Testis (tissue), 5 donors: Measurements from ENCODE around the gene TAT. TPM values are rescaled to one million over a fixed set of nuclear protein-coding genes. Genes with fewer than 3 reads are reported as not detected.

Experiments used
- DNase-seq: peaks from one replicate; pipeline ENCODE4 v3.0.0-alpha.2; 2019
- H3K27ac ChIP-seq, 2 donors: fragments of 200-600 bp; sonication (generic); one replicate each; pipeline ENCODE4 v1.5.1; 2019
- H3K27me3 ChIP-seq: fragments of 200-600 bp; sonication (generic); one replicate; pipeline ENCODE4 v1.5.1; 2019
- H3K36me3 ChIP-seq: fragments of 200-600 bp; sonication (generic); one replicate; pipeline ENCODE4 v1.5.1; 2017; ENCODE audit warnings: low read depth; ENCODE audit errors: missing control alignments
- H3K4me1 ChIP-seq: fragments of 200-600 bp; sonication (generic); one replicate; pipeline ENCODE4 v1.5.1; 2019
- H3K4me3 ChIP-seq, 2 donors: fragments of 200-600 bp; sonication (generic); one replicate each; pipeline ENCODE4 v1.5.1; 2017 to 2019
- H3K9me3 ChIP-seq: fragments of 200-600 bp; sonication (generic); one replicate; pipeline ENCODE4 v1.5.1; 2017
- POLR2A ChIP-seq: fragments of 450-650 bp; IDR thresholded peaks from one replicate; pipeline ENCODE4 v1.6.1; 2017; ENCODE audit warnings: antibody characterized with exemption, mild to moderate bottlenecking, moderate library complexity
- WGBS, 2 donors: methylation state at CpG; one replicate each; pipeline ENCODE4 v1.1.5; 2018; 5-methylcytosine and 5-hydroxymethylcytosine counted together
- intact Hi-C: fragments of 100-400 bp; cut with DNase I; formaldehyde crosslinking; loops from one replicate; pipeline ENCODE4 v1.15.1; 2023; ENCODE audit warnings: low total_unique reads
- long read RNA-seq, 2 donors: transcript quantifications; one replicate each; lab custom pipeline, GENCODE V29; 2026
- polyA plus RNA-seq: library from polyadenylated mRNA; stranded (reverse); fragments of 350-450 nt; fragmentation: Illumina TruSeq; extraction: RNeasy Lipid Tissue Mini Kit (QIAGEN cat#74804); gene quantifications from one replicate; pipeline ENCODE4 v1.2.3, GENCODE V29; 2014; ENCODE audit warnings: low read depth, low replicate concordance; ENCODE audit not compliant: insufficient read depth
- total RNA-seq, 2 donors: library from RNA; depleted of rRNA; stranded (reverse); fragments of >200 nt; gene quantifications; one replicate each; pipeline ENCODE4 v1.2.3, GENCODE V29; 2016
- TF ChIP-seq, protein P1 (sequence below), 3 experiments: fragments of 450-650 bp in 2 of 3; fragments of 200-600 bp in 1 of 3; sonication (generic) in 1 of 3; IDR thresholded peaks; one replicate each; pipeline ENCODE4 v1.5.1; 2016 to 2019; ENCODE audit warnings: antibody characterized with exemption in 3 of 3, mild to moderate bottlenecking in 2 of 3, moderate library complexity in 1 of 3

The TAT gene
- total RNA-seq = 1 to 10 TPM; 1.5 to 2.9 TPM
- 1.6 TPM for polyA plus RNA-seq
- long read RNA-seq, donor 1 = 0 reads
- long read RNA-seq, donor 2 = 0 reads

DNA sequence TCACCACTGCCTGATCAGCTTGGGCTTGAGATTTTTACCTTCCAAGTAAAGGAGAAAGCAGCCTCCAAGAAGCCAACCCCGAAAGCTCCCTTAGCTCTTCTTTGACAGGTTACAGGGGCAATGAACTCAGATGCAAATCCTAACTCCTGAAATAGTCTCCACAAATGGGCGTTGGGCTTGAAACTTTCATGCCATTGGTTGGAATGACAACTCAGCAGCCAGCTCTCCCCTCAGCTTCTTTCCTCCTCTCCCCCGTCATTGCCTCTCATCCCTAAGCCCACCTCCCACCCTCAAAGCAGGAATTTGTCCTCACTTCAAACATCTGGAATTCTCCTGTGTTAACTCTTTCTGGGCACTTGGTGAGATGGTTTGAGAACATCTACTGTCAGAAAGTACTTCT is at the start of gene TAT:
TSS of gene TAT (minus strand) at position 122 of the 400 bp plus-strand sequence. CDS start 677 bp downstream, outside the sequence.
- no peak for DNase-seq
- TF ChIP-seq POLR2A = no peak
- TF ChIP-seq, protein P1, sequence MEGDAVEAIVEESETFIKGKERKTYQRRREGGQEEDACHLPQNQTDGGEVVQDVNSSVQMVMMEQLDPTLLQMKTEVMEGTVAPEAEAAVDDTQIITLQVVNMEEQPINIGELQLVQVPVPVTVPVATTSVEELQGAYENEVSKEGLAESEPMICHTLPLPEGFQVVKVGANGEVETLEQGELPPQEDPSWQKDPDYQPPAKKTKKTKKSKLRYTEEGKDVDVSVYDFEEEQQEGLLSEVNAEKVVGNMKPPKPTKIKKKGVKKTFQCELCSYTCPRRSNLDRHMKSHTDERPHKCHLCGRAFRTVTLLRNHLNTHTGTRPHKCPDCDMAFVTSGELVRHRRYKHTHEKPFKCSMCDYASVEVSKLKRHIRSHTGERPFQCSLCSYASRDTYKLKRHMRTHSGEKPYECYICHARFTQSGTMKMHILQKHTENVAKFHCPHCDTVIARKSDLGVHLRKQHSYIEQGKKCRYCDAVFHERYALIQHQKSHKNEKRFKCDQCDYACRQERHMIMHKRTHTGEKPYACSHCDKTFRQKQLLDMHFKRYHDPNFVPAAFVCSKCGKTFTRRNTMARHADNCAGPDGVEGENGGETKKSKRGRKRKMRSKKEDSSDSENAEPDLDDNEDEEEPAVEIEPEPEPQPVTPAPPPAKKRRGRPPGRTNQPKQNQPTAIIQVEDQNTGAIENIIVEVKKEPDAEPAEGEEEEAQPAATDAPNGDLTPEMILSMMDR (IDR thresholded peaks at IDR 0.05) = no peak
- Histone ChIP-seq H3K4me3 (no peak within 1 kb of the TSS), H3K27me3 (no peaks in the 10 kb centered on the region), H3K4me1 (no peaks in the 10 kb centered on the region), H3K27ac (no peak within 1 kb of the TSS), H3K9me3 (no peaks in the 10 kb centered on the region), H3K36me3 (no peaks in the 10 kb centered on the region)
- intact Hi-C loops = no loop called here
- 40 to 58% methylated on average over 3 of the region's 3 CpGs for WGBS, 2 donors

DNA sequence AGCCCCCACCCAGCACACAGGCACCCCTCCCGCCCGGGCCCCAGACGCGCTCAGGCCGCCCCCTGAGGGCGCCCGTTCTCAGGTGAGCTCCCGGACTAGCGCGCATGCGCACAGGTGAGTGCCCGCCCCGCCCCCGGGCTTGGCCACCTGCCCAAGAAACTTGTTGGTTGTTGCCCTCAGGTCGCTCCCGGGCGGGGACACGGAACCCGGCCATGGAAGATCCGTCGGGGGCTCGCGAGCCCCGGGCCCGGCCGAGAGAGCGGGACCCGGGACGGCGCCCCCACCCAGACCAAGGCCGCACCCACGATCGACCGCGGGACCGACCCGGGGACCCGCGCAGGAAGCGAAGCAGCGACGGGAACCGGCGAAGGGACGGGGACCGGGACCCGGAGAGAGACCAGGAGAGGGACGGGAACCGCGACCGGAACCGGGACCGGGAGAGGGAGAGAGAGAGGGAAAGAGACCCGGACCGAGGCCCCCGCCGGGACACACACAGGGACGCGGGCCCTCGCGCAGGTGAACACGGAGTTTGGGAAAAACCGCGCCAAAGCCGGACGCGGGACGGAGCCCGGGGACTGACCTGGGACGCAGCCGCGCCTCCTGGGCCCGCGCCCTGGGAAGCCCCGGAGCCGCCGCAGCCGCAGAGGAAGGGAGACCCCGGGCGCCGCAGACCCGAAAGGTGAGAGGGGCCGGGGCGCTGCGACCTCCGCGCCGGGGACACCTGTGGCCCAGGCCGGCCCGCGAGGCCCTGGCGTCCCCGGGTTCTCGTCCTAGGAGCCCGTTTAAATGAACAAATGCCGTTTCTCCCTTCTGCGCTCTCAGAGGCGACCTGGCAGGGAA is 49.3 kb upstream of the TAT start, which contains the start of gene MARVELD3:
TSS of gene MARVELD3 (plus strand) at position 167 of the 840 bp plus-strand sequence. CDS start at position 213, 46 bp downstream.
- WGBS, 2 donors = 1% methylated on average over 35 to 71 of the region's 98 CpGs
- peak; percentile 43 for DNase-seq
- no peaks in the 10 kb centered on the region for H3K27me3 ChIP-seq
- H3K4me3 ChIP-seq = peak within 1 kb of the TSS; percentile 54 to 56
- intact Hi-C loops = no loop called here
- no peaks in the 10 kb centered on the region for H3K36me3 ChIP-seq
- peaks cover 9% of the 10 kb centered on the region for H3K4me1 ChIP-seq
- TF ChIP-seq, protein P1 (IDR thresholded peaks at IDR 0.05) = no peak
- TF ChIP-seq POLR2A = no peak
- H3K9me3 ChIP-seq = no peaks in the 10 kb centered on the region
- no peak within 1 kb of the TSS for H3K27ac ChIP-seq

DNA sequence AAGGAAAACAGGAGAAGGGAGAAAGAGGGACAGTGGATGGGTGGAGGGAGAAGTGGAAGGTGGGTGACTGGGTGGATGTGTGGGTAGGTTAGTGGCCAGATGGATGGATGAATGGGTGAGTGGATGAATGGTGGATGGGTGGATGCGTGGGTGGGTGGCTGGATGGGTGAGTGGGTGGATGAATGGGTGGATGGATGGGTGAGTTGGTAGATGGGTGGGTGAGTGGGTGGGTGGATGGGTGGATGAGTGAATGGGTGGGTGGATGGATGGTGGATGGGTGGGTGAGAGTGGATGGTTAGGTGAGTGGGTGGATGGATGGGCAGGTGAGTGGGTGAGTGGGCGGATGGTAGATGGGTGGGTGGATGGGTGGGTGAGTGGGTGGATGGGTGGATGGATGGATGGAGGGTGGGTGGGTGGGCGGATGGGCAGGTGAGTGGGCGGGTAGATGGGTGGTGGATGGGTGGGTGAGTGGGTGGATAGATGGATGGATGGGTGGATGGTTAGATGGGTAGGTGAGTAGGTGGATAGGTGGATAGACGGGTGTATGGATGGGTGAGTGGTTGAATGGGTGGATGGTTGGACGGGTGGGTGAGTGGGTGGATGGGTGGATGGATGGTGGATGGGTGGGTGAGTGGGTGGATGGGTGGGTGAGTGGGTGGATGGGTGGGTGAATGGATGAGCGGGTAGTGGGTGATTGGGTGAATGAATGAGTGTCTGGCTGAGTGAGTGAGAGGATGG is 48.4 kb upstream of the TAT start:
- no peaks in the 10 kb centered on the region for H3K36me3 ChIP-seq
- intact Hi-C loops = no loop called here
- H3K9me3 ChIP-seq = no peaks in the 10 kb centered on the region
- peaks cover 9% of the 10 kb centered on the region for H3K4me1 ChIP-seq
- TF ChIP-seq, protein P1 (IDR thresholded peaks at IDR 0.05) = no peak
- no peak for TF ChIP-seq POLR2A
- DNase-seq = no peak
- H3K4me3 ChIP-seq = peak overlapping the region in 1 of 2 donors; percentile 56
- no peaks in the 10 kb centered on the region for H3K27me3 ChIP-seq
- WGBS, 2 donors = 76 to 82% methylated on average over 7 of the region's 7 CpGs
- no peak overlapping the region for H3K27ac ChIP-seq

DNA sequence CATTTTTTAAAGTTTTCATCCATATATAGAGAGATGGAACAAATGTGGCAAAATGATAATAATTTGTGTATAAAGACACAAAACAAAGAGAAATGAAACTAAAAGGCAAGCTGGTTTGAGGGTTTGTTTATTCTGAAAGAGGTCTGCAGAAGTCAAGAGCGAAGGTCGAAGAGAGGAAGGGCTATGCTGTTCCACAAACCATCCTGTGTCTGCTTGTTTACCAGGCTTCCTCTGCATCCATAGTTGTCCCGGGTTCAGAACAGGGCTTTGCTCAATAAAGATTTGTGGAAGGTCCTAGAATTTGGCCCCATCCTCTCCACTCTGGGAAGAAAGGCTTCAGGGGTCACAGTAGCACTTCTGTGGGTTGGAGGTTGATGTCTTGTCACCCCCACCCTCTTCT is 46.7 kb upstream of the TAT start:
- no peak overlapping the region for H3K4me3 ChIP-seq
- H3K4me1 ChIP-seq = peaks cover 9% of the 10 kb centered on the region
- intact Hi-C loops = no loop called here
- no peak for TF ChIP-seq POLR2A
- TF ChIP-seq, protein P1 (IDR thresholded peaks at IDR 0.05) = no peak
- H3K27ac ChIP-seq = no peak overlapping the region
- H3K36me3 ChIP-seq = no peaks in the 10 kb centered on the region
- DNase-seq = no peak
- WGBS, 2 donors = 76 to 79% methylated on average over 3 of the region's 3 CpGs
- H3K27me3 ChIP-seq = no peaks in the 10 kb centered on the region
- H3K9me3 ChIP-seq = no peaks in the 10 kb centered on the region
